ENCODE measurements around the gene DIO1. TPM values are rescaled to one million over a fixed set of nuclear protein-coding genes. Genes with fewer than 3 reads are reported as not detected.

Gene DIO1
- total and polyA plus RNA-seq, 9 of the 15 experiments (the other 6 are each of a cell fraction or from before 2014, with no cell fraction given) = not detected

GRCh38 chr1:53888681-53889080 is 5.3 kb upstream of the DIO1 start:
- BruUV-seq (replicated peaks) = no TSS peak
- 0 out of 3 replicates have a peak, but pooled peaks cover 2% of the 10 kb centered on the region for H3K79me2 ChIP-seq (ENCODE audit: control insufficient read depth, insufficient read depth, low read length)
- H3K4me1 ChIP-seq (replicated peaks in 1 of 2; ENCODE audit: control insufficient read depth in 2 of 2, insufficient read depth in 2 of 2, low read length in 2 of 2) = peaks cover 15 to 24% of the 10 kb centered on the region in 2 experiments; a peak in 4 of 5 replicates
- H4K20me1 ChIP-seq (replicated peaks; ENCODE audit: control insufficient read depth, insufficient read depth, low read length) = no peaks in the 10 kb centered on the region
- ChIA-PET POLR2A (no interaction called here), CTCF (ENCODE audit: low intra/inter-chr PET ratio) (no interaction called here)
- H3K4me3 ChIP-seq = no peak overlapping the region
- TF ChIP-seq NFE2 (IDR thresholded peaks at IDR 0.05; ENCODE audit: low read depth) = 0 out of 2 replicates have a peak, but pooled peaks have one; percentile 5
- TF ChIP-seq ZNF146 (CRISPR knock-in tag; IDR thresholded peaks at IDR 0.05; ENCODE audit: unreplicated experiment) = no peak
- no peak for ATAC-seq
- H3K9me3 ChIP-seq (replicated peaks; ENCODE audit: control insufficient read depth, insufficient read depth, low read depth, low read length) = no peaks in the 10 kb centered on the region
- no peak overlapping the region for H3K9ac ChIP-seq (ENCODE audit: insufficient read depth in 1 of 2, low read depth in 2 of 2, low read length in 2 of 2)
- intact Hi-C loops (cut with micrococcal nuclease) = no loop called here
- no peak for DNase-seq (ENCODE audit: extremely low read depth in 1 of 4, low spot score in 3 of 4)
- H3K4me2 ChIP-seq (ENCODE audit: insufficient read depth, low read length) = no peak overlapping the region
- H2AFZ ChIP-seq (ENCODE audit: low read depth, low read length) = no peak overlapping the region
- H3K27me3 ChIP-seq (ENCODE audit: control insufficient read depth in 2 of 2, insufficient read depth in 2 of 2, low read length in 2 of 2) = no peaks in the 10 kb centered on the region; a peak in 1 of 5 replicates
- in situ Hi-C loops (cut with MboI) = no loop called here
- H3K9me1 ChIP-seq (ENCODE audit: control insufficient read depth, insufficient read depth, low read length) = no peaks in the 10 kb centered on the region
- no peak for FAIRE-seq
- WGBS (ENCODE audit: insufficient coverage, low coverage, missing lambda C conversion rate) = 43% methylated on average over 2 of the region's 2 CpGs
- peaks cover 6% of the 10 kb centered on the region; the same call in 1 of the 3 replicates for H3K36me3 ChIP-seq (ENCODE audit: control insufficient read depth, insufficient read depth, low read length)
- H3K27ac ChIP-seq (ENCODE audit: extremely low read depth, low read depth, low read length) = no peak overlapping the region

DNA sequence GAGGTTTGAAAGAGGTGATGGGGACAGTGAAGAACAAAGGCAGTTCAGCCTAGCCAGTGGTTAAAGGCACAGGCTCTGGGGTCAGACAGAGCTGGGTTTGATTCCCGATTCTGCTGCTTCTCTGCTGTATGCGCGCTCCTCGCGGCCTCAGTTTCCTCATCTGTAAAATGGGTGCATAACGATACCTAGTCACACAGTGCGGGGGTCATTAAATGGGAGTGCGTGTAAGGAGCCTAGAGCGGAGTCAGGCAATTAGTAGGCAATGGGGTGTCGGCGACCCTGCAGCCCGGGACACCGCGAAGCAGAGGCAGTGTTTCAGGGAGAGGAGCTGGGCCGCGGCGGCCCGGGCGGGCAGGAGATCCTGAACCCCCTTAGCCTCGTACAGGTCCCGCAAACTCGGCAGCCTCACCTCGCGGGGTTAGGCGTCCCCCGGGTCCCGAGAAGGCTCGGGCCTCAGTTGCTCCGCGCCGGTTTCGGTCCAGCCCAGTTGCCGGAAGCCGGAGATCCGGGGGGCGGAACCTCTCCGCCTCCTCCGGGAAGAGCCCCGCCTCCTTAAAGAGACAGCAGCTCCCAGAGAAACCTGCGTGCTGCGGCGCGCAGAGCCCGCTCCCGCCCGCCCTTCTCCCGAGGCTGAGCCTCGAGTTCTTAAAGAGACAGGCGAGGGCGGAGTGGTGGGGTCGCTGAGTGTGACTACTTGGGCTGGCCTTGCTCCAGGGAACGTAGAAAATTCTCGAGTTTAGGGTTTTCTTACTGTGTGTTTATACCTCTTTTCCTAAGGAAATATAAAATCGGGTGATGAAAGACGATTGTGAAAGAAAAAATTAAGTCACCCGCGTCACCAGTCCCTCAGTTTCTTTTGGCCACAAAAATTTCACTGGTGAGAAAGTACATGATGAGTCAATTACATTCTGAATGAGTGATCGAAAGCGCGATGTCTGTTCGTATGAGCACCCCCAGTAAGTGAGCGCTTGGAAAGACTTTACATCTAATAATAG is 4.4 kb upstream of the DIO1 start, which contains the start of gene YIPF1:
TSS of gene YIPF1 (minus strand) at position 494 of the 995 bp plus-strand sequence. CDS start 860 bp downstream, outside the sequence.
- ATAC-seq (peak; percentile 99), DNase-seq (ENCODE audit: extremely low read depth in 1 of 4, low spot score in 3 of 4) (peak; percentile 95 to 98 (median 98)), FAIRE-seq (peak; percentile 83)
- peaks cover 4% of the 10 kb centered on the region; the same call in 1 of the 3 replicates for H3K36me3 ChIP-seq (ENCODE audit: control insufficient read depth, insufficient read depth, low read length)
- H3K4me3 ChIP-seq = peak within 1 kb of the TSS; percentile 88
- peaks cover 15 to 24% of the 10 kb centered on the region in 2 experiments; a peak in 4 of 5 replicates for H3K4me1 ChIP-seq (replicated peaks in 1 of 2; ENCODE audit: control insufficient read depth in 2 of 2, insufficient read depth in 2 of 2, low read length in 2 of 2)
- H3K79me2 ChIP-seq (ENCODE audit: control insufficient read depth, insufficient read depth, low read length) = 0 out of 3 replicates have a peak, but pooled peaks cover 2% of the 10 kb centered on the region
- BruUV-seq (replicated peaks) = TSS peak; percentile 74
- in situ Hi-C loops (cut with MboI) (no loop called here), intact Hi-C loops (cut with micrococcal nuclease) (no loop called here)
- H3K9me1 ChIP-seq (ENCODE audit: control insufficient read depth, insufficient read depth, low read length) = no peaks in the 10 kb centered on the region
- H3K9ac ChIP-seq (ENCODE audit: insufficient read depth in 1 of 2, low read depth in 2 of 2, low read length in 2 of 2) = peak within 1 kb of the TSS; percentile 73 to 91
- ChIA-PET POLR2A (interaction anchor here (0.7 to 1.4 kb wide), 6 partner anchors 12 to 1779 kb away, joined by 3 to 9 read pairs (median 4); partner anchors contain the start of gene IFT25), CTCF (ENCODE audit: low intra/inter-chr PET ratio) (no interaction called here)
- H3K4me2 ChIP-seq (ENCODE audit: insufficient read depth, low read length) = peak within 1 kb of the TSS; percentile 99
- no peaks in the 10 kb centered on the region; a peak in 1 of 5 replicates for H3K27me3 ChIP-seq (ENCODE audit: control insufficient read depth in 2 of 2, insufficient read depth in 2 of 2, low read length in 2 of 2)
- H2AFZ ChIP-seq (ENCODE audit: low read depth, low read length) = peak within 1 kb of the TSS; percentile 97
- WGBS (ENCODE audit: insufficient coverage, low coverage, missing lambda C conversion rate) = 1% methylated on average over 49 of the region's 62 CpGs
- peak within 1 kb of the TSS; percentile 53; the same call in 2 of the 3 replicates for H3K27ac ChIP-seq (ENCODE audit: extremely low read depth, low read depth, low read length)
- no peaks in the 10 kb centered on the region for H3K9me3 ChIP-seq (replicated peaks; ENCODE audit: control insufficient read depth, insufficient read depth, low read depth, low read length)
- no peaks in the 10 kb centered on the region for H4K20me1 ChIP-seq (replicated peaks; ENCODE audit: control insufficient read depth, insufficient read depth, low read length)
- TF ChIP-seq SNIP1 (IDR thresholded peaks at IDR 0.05; ENCODE audit: low read depth) (no peak), E2F4 (CRISPR knock-in tag; IDR thresholded peaks at IDR 0.05; ENCODE audit: low read depth) (peak; percentile 14; the same call in 1 of the 2 replicates), ZNF699 (CRISPR knock-in tag; IDR thresholded peaks at IDR 0.05; ENCODE audit: insufficient replicate concordance) (no peak), ZBTB17 (CRISPR knock-in tag; IDR thresholded peaks at IDR 0.05) (0 out of 2 replicates have a peak, but pooled peaks have one; percentile 47), FOXJ3 (CRISPR knock-in tag; IDR thresholded peaks at IDR 0.05) (no peak), GABPA (tag; conservative IDR thresholded peaks at IDR 0.05; ENCODE audit: low read depth) (peak; percentile 87)
- TF ChIP-seq, protein P1, sequence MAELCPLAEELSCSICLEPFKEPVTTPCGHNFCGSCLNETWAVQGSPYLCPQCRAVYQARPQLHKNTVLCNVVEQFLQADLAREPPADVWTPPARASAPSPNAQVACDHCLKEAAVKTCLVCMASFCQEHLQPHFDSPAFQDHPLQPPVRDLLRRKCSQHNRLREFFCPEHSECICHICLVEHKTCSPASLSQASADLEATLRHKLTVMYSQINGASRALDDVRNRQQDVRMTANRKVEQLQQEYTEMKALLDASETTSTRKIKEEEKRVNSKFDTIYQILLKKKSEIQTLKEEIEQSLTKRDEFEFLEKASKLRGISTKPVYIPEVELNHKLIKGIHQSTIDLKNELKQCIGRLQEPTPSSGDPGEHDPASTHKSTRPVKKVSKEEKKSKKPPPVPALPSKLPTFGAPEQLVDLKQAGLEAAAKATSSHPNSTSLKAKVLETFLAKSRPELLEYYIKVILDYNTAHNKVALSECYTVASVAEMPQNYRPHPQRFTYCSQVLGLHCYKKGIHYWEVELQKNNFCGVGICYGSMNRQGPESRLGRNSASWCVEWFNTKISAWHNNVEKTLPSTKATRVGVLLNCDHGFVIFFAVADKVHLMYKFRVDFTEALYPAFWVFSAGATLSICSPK (IDR thresholded peaks at IDR 0.05; ENCODE audit: borderline replicate concordance) = peak; percentile 67; the same call in 1 of the 2 replicates
